ENCODE results near the gene KLHL21.

DNA sequence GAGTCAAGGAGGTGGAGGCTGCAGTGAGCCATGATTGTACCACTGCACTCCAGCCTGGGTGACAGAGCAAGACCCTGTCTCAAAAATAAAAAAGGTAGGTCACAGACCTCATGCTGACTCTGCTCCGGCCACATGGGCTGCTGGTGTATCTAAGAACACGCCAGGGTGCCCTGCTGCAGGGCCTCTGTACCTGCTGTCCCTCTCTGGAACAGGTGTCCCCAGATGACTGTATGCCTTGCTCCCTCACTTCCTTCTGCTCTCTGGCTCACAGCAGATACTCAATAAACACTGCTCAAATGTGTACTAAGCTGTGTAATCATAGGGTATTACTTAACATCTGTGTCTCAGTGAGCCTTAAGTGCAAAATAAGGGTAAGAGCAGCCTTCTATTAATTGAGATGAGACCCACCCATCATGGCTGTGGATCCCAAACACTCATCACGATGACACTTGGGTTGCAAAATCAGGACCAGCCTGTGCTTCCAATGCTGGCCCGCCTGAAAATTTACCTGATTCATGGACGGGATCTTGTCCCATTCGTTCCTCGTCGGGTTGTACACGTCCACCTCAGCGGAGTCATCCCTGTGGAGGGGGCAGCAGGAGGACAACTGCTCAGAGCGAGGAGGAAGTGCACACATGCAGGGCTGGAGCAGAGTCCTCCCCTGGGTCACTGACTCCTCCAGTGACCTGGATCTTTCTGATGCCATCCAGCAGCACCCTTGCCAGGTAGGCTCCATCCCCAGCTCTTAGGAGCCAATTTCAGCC lies 7.5 kb downstream of the KLHL21 start:
- TF ChIP-seq, protein P1, sequence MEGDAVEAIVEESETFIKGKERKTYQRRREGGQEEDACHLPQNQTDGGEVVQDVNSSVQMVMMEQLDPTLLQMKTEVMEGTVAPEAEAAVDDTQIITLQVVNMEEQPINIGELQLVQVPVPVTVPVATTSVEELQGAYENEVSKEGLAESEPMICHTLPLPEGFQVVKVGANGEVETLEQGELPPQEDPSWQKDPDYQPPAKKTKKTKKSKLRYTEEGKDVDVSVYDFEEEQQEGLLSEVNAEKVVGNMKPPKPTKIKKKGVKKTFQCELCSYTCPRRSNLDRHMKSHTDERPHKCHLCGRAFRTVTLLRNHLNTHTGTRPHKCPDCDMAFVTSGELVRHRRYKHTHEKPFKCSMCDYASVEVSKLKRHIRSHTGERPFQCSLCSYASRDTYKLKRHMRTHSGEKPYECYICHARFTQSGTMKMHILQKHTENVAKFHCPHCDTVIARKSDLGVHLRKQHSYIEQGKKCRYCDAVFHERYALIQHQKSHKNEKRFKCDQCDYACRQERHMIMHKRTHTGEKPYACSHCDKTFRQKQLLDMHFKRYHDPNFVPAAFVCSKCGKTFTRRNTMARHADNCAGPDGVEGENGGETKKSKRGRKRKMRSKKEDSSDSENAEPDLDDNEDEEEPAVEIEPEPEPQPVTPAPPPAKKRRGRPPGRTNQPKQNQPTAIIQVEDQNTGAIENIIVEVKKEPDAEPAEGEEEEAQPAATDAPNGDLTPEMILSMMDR (conservative IDR thresholded peaks at IDR 0.05), result no peak
- TF ChIP-seq EZH2 (IDR thresholded peaks at IDR 0.05; ENCODE audit: low read depth), result no peak

All from PC-9 (cell line).